GM04503 (cell line): Measurements from ENCODE around the gene ALS2CL.
"Not testable (repeated sequence)": the region's sequence is repeated elsewhere in the genome, so short reads cannot be mapped to it uniquely, and the experiment has no call there.

Source experiments
- DNase-seq: peaks from one replicate; pipeline ENCODE4 v3.0.0-alpha.2; 2012; ENCODE audit warnings: low read depth

ALS2CL gene

GRCh38 chr3:46693038-46693891 is at the start of gene ALS2CL:
Gene ALS2CL (minus strand): TSS chr3:46693679. CDS start chr3:46689440, 4,239 bp downstream.
- DNase-seq: no peak

DNA sequence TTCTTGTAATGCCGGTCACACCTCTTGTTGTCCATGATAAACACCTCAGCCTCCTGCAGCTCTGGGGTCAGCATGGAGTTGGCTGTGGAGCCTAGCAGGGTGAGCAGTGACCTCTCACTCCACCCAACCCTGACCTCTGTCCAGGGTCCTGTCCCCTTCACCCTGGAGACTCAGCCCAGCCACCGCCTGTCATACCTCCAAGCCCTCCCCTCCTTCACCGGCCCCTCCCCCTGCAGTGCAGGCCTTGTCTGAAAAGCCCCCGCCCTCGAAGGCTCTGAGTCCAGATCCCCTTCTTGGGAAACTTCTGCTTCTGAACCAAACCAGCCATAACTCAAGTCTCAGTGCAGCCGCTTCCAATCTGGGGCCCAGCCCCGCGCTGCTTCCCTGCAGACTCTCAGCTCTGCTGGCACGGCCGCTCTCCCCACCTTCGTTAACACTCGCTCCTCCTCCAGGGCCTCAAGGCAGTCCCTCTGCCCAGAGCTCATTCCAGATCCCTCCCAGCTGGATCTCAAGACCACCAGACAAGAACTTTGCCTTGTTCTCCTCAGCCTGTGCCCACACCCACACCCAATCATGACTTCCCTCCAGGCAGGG is 49.6 kb upstream of the ALS2CL start:
- no peak for DNase-seq

GRCh38 chr3:46739565-46739964 is 46.1 kb upstream of the ALS2CL start:
- DNase-seq: not testable (repeated sequence)

DNA sequence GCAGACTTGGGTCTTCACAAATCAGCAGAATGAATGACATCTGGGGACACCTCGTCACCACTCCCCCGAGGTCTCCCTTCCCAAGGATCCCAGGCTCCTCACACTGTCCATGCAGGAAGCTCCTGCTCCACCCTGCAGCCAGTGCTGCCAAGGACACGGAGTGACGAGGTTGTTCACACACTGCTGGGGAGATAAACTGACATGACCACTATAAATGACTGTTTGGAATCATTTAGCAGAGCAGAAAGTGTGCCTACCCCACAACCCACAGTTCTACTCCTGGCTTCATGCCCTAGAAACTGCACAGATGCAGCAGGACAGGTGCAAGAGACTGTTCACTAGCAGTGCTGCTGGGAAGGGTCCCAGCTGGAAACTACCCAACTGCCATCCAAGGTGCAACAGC is 43.9 kb upstream of the ALS2CL start:
- no peak for DNase-seq

- DNase-seq: no peak
Observed at GRCh38 chr3:46736006-46736872, 42.8 kb upstream of the ALS2CL start.

- no peak for DNase-seq
Observed at GRCh38 chr3:46734773-46735172, 41.3 kb upstream of the ALS2CL start.

DNA sequence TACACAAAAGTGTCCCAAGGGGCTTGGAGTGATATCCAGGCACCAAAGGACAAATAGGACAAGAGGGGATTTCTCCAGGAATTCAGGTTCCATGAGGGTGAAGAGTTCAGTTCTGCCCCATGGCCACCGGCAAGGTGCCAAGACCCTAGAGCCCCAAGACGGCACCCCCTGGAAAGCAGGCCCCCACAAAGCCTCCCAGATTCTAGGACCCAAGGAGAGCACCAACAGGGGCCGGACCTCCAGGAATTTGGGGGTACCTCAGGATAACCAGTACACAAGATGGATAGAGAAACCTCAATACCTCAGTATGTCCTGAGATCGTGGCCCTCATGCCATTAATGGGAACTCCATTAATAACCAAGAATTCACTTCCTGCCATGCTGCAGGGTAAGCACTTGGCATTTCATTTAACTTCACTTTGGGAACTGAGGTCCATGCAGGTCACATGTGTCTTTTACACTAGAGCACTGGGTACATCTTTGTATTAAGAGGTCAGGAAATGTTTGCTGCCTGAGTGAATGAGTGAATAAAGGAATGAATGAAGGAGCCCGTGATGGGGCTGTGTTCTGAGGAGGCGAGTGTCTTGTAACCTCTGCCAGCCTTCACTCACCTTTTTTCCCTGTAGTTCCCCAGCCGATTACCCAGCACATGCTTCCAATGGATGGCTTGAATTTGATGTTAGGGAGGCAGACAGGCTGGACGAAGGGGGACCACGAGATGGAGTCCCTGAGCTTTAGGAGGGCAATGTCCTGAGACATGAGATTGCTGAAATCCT is 39.7 kb upstream of the ALS2CL start:
- DNase-seq: no peak

DNA sequence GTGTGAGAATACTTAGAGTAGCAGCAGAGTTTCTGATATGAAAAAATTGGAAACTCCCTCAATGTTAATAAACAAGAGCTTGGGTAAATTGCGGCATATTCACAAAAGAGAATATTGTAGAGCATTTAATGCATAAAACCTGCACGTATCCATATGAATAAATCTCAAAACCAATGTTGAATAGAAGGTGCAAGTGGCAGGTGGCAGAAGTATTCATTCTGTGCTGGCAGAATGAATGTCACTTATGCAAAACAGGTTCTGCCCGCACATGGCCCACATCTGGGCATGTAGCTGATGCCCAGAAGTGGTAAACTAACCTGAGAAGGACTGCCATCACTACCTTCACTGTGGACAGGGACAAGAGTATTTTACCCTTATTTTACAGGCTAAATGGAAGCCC is 38.3 kb upstream of the ALS2CL start:
- DNase-seq: no peak

DNA sequence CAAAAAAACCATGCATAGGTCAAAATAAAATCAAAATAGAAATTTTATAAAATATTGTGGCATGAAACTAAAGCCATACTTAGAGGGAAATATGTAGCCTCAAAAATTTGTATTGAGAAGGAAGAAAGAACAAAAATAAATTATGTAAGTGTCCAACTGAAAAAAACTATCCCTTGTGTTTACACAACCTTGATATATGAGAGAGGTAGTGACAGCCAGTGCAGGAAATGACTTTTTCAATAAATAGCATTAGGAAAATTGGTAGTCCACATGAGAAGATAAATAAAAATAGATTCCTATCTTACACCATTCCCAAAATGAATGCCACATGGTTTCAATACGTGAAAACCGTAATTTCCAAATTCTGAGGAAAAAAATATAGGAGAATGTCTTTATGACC is 37.3 kb upstream of the ALS2CL start:
- DNase-seq: no peak

GRCh38 chr3:46729038-46729437 is 35.6 kb upstream of the ALS2CL start:
- no peak for DNase-seq

- DNase-seq: no peak
Observed at GRCh38 chr3:46725621-46726314, 32.3 kb upstream of the ALS2CL start.

- no peak for DNase-seq
Observed at GRCh38 chr3:46724424-46724823, 30.9 kb upstream of the ALS2CL start.

DNA sequence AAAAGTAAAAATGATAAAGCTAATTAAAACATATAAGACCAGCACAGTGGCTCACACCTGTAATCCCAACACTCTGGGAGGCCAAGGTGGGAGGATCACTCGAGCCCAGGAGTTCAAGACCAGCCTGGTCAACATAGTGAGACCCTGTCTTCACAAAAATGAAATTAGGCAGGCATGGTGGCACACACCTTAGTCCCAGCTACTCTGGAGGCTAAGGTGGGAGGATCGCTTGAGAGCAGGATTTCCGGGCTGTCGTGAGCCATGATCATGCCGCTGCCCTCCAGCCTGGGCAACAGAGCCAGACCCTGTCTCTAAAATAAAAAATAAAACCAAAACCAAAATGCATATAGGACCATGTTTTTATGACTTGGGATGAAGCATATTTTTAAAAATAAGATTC is 29.0 kb upstream of the ALS2CL start:
- DNase-seq: no peak

GRCh38 chr3:46721009-46721408 is 27.5 kb upstream of the ALS2CL start:
- DNase-seq: no peak

GRCh38 chr3:46719735-46720271 is 26.3 kb upstream of the ALS2CL start:
- DNase-seq: no peak

DNA sequence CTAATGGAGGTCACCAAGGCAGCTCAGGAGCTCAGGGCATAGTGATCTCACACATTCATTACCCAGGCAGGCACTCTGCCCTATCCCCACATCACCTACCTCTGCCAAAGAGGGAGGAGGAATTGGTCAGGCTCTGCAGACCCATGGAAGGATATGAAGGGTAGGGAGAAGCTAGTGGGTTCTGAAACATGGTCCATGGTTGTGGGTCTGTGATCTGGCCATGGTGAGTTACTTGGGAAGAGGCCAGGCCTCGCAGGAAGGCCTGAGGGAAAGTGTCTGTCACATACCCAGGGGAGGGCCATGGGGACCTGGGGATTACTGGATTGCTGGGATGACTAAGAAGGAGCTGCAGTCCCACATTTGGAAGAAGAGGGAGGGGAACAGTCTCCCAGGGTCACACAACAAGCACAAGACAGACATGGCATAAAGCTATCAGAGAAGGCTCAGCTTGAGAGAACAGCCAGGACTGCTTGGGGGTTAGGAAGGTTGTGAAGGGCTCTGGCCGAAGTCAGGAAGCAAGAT is 25.6 kb upstream of the ALS2CL start:
- DNase-seq: no peak

DNA sequence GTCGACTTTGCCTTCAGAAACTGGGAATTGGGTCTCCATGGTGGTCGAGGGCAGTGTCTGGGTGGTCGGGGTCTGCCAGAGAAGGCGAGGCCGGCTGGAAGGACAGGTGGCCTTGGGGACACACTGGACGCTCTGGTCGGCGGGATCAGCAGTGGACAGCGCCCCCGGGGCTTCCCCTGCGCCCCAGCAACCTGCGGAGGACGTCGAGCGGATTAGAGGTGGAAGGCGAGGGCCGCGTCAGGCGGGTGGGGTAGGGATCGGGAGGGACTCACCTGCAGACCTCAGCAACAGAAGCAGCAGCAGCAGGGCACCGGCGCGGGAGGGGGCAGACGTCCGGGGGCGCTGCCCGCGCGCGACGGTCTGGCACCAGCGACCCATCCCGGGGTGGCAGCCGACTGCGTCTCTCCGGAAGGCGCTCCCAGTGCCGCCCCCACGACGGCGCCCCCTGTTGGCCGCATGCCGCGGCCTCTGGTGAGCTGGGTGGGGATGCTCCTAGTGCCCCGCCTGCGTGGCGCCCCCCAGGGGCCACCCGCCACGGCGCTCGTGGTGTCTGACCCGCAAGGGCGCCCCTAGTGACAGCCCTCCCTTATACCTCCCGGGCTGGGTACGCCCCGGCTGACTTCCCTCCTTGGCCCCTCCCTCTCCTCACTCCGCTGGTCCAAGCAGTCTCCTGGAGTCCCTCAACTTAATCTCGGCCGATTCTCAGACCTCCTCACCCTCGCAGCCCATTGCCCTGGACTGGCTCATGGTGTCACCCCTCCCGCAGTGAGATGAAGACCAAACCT is 24.2 kb upstream of the ALS2CL start, which contains the start of gene PRSS50:
Gene PRSS50 (minus strand): TSS at position 423 of the 785 bp plus-strand sequence. CDS start 45 bp downstream, at position 378.
- no peak for DNase-seq

DNA sequence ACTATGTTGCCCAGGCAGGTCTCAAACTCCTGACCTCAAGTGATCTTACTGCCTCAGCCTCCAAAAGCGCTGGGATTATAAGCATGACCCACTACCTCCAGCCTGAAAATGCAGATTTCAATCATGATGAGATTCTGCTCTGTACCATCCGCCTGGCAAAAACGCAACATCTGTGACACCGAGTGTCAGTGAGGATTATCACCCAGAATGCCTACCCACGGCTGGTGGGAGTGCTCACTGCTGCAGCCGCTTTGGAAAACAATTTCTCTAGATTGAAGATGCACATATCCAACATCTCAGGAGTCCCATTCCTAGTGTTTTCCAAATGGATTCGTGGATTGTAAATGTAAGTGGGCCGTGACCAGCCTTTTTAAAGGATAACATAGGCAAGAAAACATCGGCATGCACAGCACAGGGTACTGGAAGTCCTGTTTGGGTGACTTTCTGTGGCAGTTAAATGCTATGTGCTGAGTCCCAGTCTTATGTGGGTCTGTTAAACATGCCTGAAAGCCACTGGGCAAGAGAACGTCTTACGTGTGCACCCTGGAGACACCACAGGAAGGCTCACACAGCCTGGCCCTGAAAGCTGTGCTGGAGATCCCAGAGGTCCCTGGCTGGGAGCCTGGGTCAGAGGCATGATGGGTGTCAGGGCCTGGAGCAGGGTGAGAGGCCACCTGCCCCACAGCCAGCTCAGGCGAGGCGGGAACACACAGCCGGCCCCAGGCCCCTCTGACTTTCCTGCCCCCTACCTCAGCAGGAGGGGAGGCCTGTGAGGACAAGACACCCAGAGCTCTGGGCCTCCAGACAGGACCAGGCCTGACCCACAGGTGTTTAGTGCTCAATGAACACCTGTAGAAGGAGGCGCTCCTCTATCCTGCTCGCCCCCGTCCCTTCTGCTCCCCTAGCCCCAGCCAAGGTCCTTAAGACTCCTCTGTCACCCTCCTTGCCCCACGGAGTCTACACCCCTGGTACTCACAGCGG is 23.3 kb upstream of the ALS2CL start:
- no peak for DNase-seq
